NCI-H2227 (cell line): ENCODE data around the gene LIN7C.
"Not testable (repeated sequence)": the region's sequence is repeated elsewhere in the genome, so short reads cannot be mapped to it uniquely, and the experiment has no call there.

Experiments used
- DNase-seq: peaks from one replicate; lab custom pipeline; 2025; ENCODE audit not compliant: unreplicated experiment; lab: John Stamatoyannopoulos, UW

Gene LIN7C

DNA sequence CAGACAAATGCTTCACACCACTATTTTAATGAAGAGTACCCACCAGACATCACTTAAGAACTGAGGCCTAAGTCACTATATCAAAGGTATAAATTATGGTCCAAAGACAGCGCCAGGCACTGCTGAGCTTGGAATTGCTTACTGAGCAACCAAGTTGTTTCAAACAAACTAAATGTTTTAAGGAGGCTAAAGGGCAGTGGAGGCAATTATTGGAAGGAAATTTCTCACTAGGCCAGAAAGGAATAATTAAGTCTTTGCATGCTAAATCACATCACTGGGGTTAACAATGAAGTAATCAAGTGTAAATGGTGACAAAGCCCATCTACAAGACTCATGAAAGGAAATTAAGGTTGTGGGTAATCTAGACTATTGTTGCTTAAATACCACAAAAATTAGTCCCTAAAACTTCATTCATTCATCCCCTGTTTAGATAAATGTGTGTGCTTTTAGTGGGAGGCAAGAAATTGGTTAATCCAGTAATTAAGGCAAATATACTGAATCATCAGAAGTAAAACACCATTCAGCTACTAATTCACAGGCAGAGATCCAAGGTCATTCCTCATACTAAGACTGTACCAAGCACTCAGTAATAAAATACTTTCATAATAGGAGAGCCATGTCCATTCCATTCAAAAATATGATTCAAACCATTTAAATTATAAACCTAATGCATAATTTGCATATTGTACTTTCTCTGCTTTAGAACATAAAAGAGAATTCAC lies 55.2 kb downstream of the LIN7C start:
- DNase-seq: no peak

DNA sequence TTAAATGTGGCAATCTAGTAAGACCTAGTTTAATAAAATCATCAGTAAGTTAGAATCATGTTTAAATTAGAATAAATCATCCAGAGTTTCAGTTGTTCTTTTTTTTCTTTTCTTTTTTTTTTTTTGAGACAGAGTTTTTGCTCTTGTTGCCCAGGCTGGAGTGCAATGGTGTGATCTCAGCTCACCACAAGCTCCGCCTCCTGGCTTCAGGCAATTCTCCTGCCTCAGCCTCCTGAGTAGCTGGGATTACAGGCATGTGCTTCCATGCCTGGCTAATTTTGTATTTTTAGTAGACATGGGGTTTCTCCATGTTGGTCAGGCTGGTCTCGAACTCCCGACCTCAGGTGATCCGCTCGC lies 58.4 kb downstream of the LIN7C start:
- not testable (repeated sequence) for DNase-seq

DNA sequence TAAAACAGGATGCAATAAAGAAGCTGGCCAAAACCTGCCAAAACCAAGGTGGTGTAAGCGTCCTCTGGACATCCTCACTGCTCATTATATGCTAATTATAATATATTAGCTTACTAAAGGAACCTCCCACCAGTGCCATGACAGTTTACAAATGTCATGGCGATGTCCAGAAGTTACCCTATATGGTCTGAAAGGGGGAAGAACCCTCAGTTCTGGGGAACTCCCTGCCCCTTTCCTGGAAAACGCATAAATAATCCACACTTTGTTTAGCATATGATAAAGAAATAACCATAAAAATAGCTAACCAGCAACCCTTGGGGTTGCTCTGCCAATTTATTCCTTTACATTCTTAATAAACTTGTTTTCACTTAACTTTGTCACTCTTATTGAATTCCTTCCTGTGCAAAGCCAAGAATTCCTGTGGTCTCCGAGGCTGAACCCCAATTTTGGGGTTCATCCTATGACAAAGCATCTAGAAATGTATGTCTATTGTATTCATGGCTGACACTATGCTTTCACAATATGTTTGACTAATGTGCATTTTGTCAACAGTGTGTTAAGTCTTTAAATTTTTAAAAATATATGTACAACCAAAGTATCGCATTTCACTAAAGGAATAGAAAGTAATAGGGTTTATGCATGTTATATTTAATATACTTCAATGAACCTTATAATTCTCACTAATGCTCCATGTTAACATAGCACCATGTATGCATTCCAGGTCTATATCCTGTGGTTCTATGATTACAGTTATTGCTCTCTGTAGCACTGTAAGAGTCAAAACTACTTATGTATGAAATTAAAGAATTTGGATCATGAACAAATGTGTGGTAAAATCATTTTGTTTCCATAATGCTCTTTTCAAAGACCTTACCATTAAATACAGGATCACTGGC lies 59.0 kb downstream of the LIN7C start:
- no peak for DNase-seq

- no peak for DNase-seq
Observed at GRCh38 chr11:27445625-27446024, 60.9 kb downstream of the LIN7C start.

GRCh38 chr11:27444801-27445215 lies 61.8 kb downstream of the LIN7C start:
- peak; percentile 82 for DNase-seq
